Muscle of back (tissue), 11 donors: ENCODE measurements around the gene LYPD3. TPM values are rescaled to one million over a fixed set of nuclear protein-coding genes. Genes with fewer than 3 reads are reported as not detected.
A peak's percentile ranks its signal among the peaks of the same experiment; 100 is the strongest.
"Not testable (repeated sequence)": the region's sequence is repeated elsewhere in the genome, so short reads cannot be mapped to it uniquely, and the experiment has no call there.

Source experiments
- DNase-seq, 3 donors: peaks; one replicate each; pipeline versions ENCODE4 v3.0.0 to v3.0.0-alpha.2; 2013
- polyA plus RNA-seq, 10 donors: library from polyadenylated mRNA; unstranded; fragments of 120-200 nt; gene quantifications; one replicate each; pipeline ENCODE4 v1.2.1, GENCODE V29; 2013; ENCODE audit not compliant: insufficient read length in 10 of 10

LYPD3 gene
- polyA plus RNA-seq, 10 donors, result 0.15 to 17.0 (median 0.58) TPM

DNA sequence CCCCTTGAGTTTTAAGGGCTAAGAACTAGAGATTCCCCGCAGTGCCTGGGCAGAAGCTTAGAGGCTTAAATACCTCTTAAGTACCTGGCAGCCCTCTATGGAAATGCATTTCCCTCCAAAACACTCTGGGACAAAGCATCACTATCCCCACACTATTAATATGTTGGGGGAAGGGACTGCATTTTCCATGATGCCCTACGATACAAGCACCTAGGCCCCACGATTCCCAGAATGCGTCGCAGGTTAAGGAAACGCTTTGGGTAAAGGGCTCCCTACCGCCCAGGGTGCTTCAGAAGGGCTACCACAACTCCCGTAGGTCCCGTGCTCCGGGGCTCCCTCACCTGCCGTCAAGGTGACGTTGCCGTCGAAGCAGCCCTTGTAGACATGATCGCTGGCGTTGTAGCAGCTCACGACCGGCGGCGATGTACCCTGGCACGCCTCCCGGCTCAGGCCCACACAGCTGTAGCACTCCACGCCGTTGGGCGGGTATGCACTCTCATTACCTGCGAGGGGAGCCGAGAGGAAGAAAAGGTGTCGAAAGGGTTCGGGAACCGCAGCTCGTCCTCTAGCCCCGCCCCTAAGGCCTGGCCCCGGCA lies 2.5 kb downstream of the LYPD3 start:
- DNase-seq, result no peak

DNA sequence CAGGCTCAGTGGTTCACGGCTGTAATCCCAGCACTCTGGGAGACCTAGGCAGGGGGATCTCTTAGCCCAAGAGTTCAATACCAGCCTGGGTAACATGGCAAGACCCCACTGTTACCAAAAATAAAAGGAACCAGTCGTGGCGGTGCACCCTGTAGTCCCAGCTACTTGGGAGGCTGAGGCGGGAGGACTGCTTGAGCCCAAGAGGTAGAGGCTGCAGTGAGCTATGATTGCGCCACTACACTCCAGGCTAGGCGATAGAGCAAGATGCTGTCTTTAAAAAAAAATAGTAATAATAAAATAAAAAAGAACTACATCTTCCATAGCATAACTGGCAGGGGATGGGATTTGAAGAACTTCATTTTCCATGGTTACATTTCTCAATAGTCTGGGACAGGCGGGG lies 3.0 kb downstream of the LYPD3 start:
- no peak for DNase-seq

DNA sequence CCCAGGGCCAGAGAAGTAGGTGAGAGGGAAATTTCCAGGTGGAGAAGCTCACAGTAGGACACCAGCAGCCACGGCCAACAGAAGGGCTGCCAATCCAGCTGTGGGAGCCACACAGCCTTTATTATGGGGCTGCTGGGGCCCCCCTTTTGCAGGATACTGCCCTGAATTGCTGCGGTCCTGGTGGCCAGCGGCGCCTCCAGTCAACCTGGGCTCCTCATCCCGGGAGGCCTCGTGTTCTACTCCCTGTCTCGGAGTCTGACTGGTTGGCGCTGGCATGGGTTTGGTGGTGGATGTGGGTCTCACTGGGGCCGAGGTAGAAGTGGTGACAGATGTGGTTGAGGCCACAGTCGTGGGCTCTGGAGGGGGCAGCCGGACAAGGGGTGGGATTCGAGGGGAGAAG lies 4.1 kb downstream of the LYPD3 start:
- no peak for DNase-seq

DNA sequence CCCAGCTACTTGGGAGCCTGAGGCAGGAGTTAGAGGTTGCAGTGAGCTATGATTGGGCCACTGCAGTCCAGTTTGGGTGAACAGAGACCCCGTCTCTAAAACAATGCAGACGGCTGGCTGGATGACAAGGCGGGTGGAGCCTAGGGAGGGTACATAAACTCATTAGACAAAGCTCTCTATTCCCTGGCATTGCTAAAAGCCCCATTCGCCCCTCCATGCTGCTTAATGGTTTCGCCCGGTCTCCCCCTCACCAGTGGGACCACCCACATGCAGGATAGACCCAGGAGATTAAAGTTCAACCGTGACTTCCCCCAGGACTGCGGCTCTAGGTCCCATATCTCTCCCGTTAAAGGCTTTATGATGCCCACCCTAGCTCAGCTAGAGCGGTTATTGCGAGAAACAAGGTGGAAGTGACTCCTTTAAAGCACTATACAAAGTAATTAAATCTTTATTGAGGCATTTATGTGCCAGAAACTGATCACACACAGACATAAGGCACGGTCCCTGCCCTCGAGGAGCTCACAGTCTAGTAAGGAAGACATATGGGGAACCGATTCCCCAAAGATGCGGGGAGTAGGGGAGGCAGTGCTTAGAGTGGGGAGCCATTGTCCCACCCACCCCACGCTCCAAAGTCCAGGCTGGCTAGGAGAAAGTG lies 4.9 kb downstream of the LYPD3 start:
- no peak for DNase-seq

DNA sequence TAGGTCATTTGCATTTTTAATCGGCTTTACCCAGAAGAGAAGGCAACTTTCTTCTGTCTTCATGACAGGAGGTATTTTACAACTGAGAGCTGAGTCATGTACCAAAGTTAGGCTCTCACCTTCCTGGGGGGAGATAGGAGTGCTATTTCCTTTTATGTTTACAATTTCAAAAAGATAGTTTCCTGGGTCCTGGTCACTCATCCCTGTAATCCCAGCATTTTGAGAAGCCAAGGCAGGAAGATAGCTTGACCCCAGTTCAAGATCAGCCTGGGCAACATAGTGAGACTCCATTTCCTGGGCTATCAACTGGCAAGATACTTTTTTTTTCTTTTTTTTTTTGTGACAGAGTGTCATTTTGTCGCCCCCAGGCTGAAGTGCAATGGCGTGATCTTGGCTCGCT lies 7.6 kb downstream of the LYPD3 start:
- no peak for DNase-seq

DNA sequence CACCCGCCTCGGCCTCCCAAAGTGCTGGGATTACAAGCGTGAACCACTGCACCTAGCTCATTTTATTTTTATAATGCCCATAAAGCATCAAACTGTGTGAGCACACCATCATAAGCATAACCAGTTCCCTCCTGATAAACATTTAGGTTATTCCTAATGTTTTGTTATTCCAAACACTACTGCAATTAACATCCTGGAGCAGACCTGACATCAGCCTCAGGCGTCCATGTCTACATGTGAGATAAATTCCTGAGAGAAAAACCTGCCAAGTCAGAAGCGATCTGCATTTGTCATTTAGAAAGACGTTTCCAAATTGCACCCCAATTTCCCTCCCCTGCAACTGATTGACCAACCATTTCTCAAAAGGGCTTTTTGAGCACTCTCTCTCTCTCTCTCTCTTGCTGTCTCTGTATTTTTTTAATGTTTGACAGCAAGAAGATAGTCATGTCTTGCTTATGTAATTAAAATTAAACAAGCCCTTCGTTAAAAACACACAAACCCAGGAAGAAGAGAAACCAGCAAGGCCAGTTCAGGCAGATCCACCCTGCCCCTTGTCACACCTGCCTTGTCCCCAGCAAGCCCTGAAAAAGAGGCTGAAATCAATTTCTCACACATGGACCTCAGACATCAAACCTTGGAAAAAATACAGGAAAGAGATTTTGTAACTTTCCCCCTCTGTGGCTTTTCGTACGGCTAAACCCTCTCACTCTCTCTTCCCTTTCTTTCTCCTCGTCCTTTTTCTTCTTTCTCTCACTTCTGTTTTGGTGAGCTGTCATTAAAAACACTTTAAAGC lies 9.9 kb downstream of the LYPD3 start:
- DNase-seq, result no peak

DNA sequence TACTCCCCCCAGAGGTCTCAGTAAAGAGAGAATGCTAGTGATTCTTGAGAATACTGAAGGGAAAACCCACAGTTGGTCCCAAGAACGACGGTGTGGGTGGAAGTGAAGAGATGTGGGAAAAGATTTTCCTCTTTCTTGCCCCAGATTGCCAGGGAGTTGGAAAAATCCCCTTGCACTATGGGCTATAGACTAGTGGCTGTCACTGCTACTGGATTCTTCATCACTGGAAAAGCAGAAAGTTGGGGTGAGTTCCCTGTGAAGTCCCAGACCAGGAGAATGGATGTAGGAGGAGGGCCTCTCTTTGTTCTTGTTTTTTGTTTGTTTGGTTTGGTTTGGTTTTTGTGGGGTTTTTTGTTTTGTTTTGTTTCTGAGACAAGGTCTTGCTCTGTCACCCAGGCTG lies 11.4 kb downstream of the LYPD3 start:
- no peak for DNase-seq

DNA sequence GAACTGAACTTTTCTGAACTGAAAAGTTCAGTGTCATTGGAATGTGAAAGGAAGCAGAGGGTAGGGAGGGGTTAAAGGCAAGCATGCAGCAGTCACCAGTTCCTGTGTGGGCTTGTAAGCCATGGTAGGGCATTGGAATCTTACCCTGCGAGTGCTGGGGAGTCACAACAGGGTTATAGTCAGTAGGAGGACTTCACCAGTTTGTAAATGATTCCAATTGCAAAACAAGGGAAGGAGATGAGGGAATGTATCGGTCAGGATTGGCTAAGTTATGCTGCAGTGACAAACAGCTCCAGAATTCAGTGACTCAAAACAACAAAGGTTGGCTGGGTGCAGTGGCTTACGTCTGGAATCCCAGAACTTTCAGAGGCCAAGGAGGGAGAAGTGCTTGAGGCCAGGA lies 12.8 kb downstream of the LYPD3 start:
- DNase-seq, result no peak

DNA sequence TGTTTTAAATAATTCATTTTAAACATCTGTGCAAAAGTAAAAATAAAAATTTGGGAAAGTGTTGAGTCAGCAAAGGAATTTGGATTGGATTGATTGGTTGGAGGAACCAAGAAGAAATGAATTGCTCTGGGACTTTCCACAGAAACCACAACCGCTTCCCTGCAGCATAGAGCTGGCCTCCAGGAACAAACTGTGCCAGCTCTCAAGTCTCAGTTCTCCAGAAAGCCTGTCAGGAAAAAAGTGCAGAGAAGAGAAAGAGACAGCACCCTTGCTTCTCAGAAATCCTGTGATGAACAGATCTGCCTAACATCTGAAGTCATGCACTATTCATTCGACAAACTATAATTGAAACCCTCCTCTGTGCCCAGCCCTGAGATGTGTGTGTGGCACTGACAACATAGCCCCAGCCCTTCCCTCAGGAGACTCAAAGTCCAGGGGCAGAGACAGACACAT lies 14.8 kb downstream of the LYPD3 start:
- DNase-seq, result no peak

DNA sequence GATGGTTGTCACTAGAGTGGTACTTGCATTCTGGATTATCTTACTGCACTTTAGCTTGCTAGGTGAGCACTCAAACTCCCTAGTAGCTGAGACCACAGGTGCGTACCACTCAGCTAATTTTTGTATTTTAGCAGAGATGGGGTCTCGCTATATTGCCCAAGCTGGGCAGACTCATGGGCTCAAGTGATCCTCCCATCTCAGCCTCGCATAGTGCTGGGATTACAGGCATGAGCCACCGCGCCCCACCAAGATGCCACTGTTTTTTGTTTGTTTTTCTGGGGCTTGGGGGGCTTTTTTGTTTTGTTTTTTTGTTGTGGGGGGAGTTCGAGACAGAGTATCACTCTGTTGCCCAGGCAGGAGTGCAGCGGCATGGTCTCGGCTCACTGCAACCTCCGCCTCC lies 17.8 kb downstream of the LYPD3 start:
- no peak for DNase-seq

DNA sequence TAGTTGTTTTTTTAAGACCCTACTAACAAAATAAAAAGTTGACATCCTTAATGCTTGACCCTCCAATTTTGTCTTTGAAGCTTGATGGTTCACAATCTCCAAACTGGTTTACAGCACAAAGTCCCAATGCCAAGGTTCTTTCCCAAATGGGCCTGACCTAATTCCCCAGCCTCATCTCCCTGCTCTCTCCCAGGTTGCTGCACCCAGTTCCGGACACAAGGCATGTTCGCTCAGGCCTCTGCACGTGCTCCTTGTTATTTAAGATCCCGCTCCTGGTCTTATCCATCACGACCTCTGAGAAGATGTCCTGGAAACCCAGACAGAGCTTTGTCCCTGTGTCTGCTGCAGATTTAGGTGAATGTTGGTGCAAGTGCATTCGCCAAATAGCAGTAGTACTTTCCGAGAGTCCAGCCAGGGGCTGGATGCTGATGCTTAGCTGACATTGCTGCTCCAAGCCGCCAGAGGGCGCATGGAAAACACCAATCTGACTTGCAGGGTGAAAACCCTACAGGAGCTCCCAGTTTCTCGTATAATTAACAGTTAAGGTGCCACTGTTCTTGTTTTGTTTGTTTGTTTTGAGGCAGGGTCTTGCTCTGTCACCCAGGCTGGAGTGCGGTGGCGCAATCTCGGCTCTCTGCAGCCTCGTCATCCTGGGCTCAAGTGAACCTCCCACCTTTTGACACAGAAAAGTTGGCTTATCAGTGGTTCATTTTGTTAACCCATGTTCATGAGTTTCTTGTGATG lies 18.5 kb downstream of the LYPD3 start:
- DNase-seq, result peak; percentile 62 to 86 (median 84)

DNA sequence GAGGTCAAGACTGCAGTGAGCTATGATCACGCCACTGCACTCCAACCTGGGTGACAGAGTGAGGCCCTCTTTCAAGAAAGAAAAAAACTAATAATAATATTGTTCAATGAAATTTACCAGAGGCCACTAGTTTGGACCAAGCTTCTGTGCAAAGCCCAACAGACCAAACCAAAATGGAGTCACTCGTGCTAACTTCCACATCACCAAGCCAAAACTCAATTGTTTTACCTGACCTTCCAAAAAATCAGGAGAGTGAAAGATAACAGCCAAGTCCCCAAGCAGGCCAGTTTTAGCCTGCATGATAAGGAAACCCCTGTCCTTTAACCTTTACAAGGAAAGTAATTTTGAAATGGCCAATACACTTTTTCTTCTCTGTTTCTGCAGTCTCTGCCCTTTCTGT lies 20.0 kb downstream of the LYPD3 start:
- DNase-seq, result no peak

DNA sequence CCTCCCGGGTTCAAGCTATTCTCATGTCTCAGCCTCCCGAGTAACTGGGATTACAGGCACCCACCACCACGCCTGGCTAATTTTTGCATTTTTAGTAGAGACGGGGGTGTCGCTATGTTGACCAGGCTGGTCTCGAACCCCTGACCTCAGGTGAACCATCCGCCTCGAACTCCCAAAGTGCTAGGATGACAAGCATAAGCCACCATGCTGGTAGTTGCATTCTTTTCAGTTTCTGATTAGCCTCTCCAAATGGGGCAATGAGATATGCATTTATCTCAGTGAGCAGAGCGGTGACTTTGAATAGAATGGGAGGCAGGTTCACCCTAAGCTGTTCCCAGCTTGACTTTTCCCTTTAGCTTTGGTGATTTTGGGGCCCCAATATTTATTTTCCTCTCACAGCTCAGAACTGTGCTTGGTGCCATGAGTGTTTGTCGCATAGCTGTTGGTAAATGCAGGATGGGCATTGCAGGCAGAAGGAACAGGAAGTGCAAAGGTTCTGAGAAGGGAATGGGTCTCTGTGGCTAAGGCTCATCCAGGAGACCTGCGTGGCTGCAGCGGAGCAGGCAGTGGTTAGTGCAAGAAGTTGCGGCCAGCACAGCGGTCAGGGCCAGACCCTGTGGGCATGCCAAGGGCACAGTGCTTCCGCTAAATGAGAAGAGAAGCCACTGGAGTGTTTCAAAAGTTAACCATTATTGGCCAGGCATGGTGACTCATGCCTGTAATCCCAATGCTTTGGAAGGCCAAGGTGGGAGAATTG lies 20.7 kb downstream of the LYPD3 start:
- no peak for DNase-seq

DNA sequence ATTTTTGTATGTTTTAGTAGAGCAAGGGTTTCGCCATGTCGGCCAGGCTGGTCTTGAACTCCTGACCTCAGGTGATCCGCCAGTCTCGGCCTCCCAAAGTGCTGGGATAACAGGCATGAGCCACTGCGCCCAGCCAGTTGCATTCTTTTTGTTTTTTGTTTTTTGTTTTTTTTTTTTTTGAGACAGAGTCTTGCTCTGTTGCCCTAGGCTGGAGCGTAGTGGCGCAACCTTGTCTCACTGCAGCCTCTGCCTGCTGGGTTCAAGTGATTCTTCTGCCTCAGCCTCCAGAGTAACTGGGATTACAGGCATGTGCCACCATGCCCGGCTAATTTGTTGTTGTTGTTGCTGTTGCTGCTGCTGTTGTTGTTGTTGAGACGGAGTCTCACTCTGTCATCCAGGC lies 21.3 kb downstream of the LYPD3 start:
- DNase-seq, result not testable (repeated sequence)

DNA sequence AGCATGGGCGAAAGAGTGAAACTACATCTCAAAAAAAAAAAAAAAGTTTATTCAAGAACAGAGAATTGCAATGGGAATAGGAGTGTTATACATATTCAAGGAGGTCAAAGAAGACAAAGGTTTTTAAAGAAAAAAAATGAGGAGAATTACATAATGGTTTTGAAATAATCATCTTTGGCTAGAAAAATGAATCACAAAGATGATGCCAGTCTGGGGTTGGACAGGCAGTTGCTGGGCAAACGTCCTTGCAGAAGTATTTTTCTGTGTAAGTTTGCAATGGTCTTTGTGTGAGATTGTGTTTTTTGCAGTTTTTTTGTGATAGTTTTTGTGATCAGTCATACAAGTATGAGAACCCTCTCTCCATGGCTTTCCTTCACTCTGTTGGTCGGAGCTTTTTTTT lies 23.7 kb downstream of the LYPD3 start:
- no peak for DNase-seq

DNA sequence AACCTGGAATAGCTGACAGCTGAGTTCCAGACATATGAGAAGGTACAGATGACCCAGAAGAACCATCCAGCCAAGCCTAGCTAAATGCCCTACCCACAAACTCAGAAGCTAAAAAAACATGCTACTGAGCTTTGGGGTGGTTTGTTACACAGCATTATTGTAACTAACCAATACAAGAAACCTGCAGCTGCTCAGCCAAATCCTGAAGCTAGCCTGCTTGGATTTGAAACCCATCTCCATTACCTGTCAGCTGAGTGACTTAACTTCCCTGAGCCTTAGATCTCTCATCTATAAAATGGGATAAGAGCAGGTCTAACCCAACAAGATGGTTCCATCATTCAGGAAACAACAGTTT lies 25.7 kb downstream of the LYPD3 start:
- DNase-seq, result no peak

DNA sequence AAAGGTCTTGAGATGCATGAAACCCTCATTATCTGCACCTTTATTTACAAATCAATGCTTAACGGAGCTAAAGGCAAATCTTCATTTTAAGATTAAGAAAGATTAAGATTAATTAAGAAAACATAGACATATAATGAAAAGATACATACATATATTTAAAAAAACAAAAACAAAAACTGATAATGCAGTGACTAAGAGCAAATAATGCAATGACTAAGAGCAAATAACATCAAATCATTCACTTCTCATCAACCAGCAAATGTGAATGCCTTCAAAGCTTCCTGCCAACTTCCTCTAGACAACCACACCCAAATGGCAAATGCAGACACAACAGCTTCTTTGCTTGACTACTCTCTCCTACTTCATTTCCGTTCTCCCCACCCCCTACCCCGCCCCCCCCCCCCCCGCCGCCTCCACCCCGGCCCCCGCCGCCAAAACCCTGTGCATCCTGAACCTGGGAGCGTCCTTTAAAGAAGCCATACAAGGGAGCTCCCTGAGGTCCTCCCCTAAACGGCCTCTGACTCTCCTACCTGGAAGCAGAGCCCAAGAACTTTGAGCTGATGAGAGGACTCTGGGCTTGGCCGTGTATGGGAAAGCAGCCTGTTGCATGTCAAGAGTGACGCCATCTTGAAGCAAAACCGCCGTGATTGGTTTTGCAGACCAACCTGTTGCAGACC lies 26.2 kb downstream of the LYPD3 start:
- peak in 1 of 3 donors; percentile 37 for DNase-seq

DNA sequence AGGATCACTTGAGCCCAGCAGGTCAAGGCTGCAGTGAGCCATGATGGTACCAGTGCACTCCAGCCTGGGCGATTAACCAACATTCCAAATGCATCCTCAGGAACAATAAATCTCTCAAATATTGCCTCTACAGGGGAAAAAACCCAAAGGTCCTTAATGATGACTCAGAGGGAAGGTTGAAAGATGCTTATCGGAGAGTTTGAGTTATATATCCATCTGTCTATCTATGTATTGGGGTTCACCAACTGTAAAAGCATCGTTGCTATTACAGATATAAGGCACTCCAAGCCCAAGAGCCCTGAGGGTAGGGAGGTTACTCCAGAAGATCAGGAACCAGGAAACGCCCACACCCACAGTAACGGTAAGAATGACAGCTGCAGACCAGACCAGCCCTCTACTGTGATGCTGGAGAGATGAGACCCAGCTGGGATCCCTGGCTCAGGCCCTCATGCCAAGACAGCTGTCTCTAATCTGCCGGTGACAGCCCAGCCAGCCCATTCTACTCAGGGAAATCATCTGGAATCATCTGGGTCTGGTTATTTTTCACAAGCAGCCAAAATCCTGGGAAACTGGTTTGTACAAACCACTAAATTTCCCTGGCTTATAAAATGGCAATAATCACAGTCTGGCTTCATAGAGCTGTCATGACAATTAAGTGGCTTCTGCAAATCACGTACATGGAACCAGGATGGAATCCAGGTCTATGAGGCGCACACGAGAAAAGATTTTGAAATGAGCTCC lies 26.9 kb downstream of the LYPD3 start:
- DNase-seq, result peak; percentile 66 to 83 (median 71)

DNA sequence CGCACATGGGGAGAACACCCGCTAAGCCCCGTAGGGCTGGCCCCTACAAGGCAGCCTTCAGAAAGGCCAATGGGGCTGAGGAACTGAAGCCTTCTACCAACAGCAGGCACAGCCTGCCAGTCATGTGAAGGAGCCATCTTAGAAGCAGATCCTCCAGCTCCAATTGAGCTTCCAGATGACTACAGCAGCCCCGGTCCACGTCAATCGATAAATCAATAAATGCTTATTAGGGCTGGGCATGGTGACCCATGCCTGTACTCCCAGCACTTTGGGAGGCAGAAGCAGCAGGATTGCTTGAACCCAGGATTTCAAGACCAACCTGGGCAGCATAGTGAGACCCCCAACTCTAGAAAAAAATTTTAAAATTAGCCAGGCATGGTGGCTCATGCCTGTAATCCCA lies 27.7 kb downstream of the LYPD3 start:
- no peak for DNase-seq

DNA sequence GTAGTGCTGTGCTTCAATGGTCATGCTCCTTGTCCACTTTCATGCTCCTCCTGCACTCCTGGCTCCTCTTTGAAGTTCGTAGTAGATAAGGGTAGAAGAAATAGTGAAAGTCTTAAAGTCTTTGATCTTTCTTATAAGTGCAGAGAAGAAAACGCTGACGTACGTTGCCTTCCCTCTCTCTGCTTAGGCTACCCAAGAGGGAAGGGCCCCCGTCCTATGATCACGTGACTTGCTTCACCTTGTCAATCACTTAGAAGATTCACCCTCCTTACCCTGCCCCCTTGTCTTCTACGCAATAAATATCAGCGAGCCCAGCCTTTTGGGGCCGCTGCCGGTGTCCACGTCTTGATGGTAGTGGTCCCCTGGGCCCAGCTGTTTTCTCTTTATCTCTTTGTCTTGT lies 28.1 kb downstream of the LYPD3 start:
- DNase-seq, result not testable (repeated sequence)
